HEK293 (cell line): Measurements from ENCODE around the gene LRRC2.

Source experiments
- BCL6B ChIP-seq: fragments of 450-650 bp; formaldehyde crosslinking; IDR thresholded peaks from 2 replicates; pipeline ENCODE4 v1.5.1; 2017; ENCODE audit warnings: missing biosample characterization, missing genetic modification characterization
- EGR2 ChIP-seq: fragments of 450-650 bp; formaldehyde crosslinking; IDR thresholded peaks from 2 replicates; pipeline ENCODE4 v1.5.1; 2016; ENCODE audit warnings: low read depth, missing biosample characterization, missing genetic modification characterization
- ELK4 ChIP-seq: IDR thresholded peaks from 2 replicates; pipeline ENCODE4 v1.6.1; 2011; ENCODE audit warnings: mild to moderate bottlenecking, low read depth, low read length, borderline replicate concordance
- KLF8 ChIP-seq: fragments of 450-650 bp; formaldehyde crosslinking; IDR thresholded peaks from 2 replicates; pipeline ENCODE4 v1.5.1; 2016; ENCODE audit warnings: missing biosample characterization, missing genetic modification characterization
- PRDM2 ChIP-seq: fragments of 450-650 bp; formaldehyde crosslinking; IDR thresholded peaks from 2 replicates; pipeline ENCODE4 v1.5.1; 2016; ENCODE audit warnings: missing biosample characterization, missing genetic modification characterization, borderline replicate concordance
- SP3 ChIP-seq: fragments of 450-650 bp; formaldehyde crosslinking; IDR thresholded peaks from 2 replicates; pipeline ENCODE4 v1.5.1; 2016; ENCODE audit warnings: missing biosample characterization, missing genetic modification characterization
- TSHZ1 ChIP-seq: fragments of 450-650 bp; formaldehyde crosslinking; IDR thresholded peaks from 2 replicates; pipeline ENCODE4 v1.5.1; 2016; ENCODE audit warnings: missing biosample characterization, missing genetic modification characterization, borderline replicate concordance
- ZBTB48 ChIP-seq: fragments of 450-650 bp; formaldehyde crosslinking; IDR thresholded peaks from 2 replicates; pipeline ENCODE4 v1.5.1; 2016; ENCODE audit warnings: missing biosample characterization, missing genetic modification characterization
- ZBTB8A ChIP-seq: fragments of 450-650 bp; formaldehyde crosslinking; IDR thresholded peaks from 2 replicates; pipeline ENCODE4 v1.5.1; 2016; ENCODE audit warnings: missing biosample characterization, missing genetic modification characterization
- ZFHX2 ChIP-seq: fragments of 450-650 bp; formaldehyde crosslinking; conservative IDR thresholded peaks from 2 replicates; pipeline ENCODE4 v1.5.1; 2016; ENCODE audit warnings: missing biosample characterization, missing genetic modification characterization
- ZNF16 ChIP-seq: fragments of 450-650 bp; formaldehyde crosslinking; IDR thresholded peaks from 2 replicates; pipeline ENCODE4 v1.5.1; 2016; ENCODE audit warnings: low read depth, missing biosample characterization, missing genetic modification characterization
- ZNF280D ChIP-seq: fragments of 450-650 bp; formaldehyde crosslinking; IDR thresholded peaks from 2 replicates; pipeline ENCODE4 v1.5.1; 2016; ENCODE audit warnings: missing biosample characterization, missing genetic modification characterization
- ZNF311 ChIP-seq: fragments of 450-650 bp; formaldehyde crosslinking; IDR thresholded peaks from 2 replicates; pipeline ENCODE4 v1.5.1; 2017; ENCODE audit warnings: missing biosample characterization, missing genetic modification characterization, borderline replicate concordance
- ZNF600 ChIP-seq: fragments of 450-650 bp; formaldehyde crosslinking; IDR thresholded peaks from 2 replicates; pipeline ENCODE4 v1.5.1; 2016; ENCODE audit warnings: missing biosample characterization, missing genetic modification characterization
- ZNF626 ChIP-seq: fragments of 450-650 bp; sonication (Bioruptor Pico); formaldehyde crosslinking; IDR thresholded peaks from 2 replicates; pipeline ENCODE4 v1.5.1; 2018; ENCODE audit warnings: missing biosample characterization, missing genetic modification characterization, inconsistent platforms
- ZNF692 ChIP-seq: fragments of 450-650 bp; formaldehyde crosslinking; IDR thresholded peaks from 2 replicates; pipeline ENCODE4 v1.5.1; 2016; ENCODE audit warnings: missing biosample characterization, missing genetic modification characterization
- ZNF777 ChIP-seq: fragments of 450-650 bp; formaldehyde crosslinking; IDR thresholded peaks from 2 replicates; pipeline ENCODE4 v1.5.1; 2017; ENCODE audit warnings: missing biosample characterization, missing genetic modification characterization, borderline replicate concordance
- ZNF791 ChIP-seq: fragments of 450-650 bp; formaldehyde crosslinking; IDR thresholded peaks from 2 replicates; pipeline ENCODE4 v1.5.1; 2016; ENCODE audit warnings: missing biosample characterization, missing genetic modification characterization

Gene LRRC2

GRCh38 chr3:46566040-46566641, at the start of gene LRRC2 (continued):
- TF ChIP-seq PRDM2 (tag by site-specific recombination), result no peak
- TF ChIP-seq ZNF600 (tag by site-specific recombination), result peak; percentile 64
- no peak for TF ChIP-seq ELK4
- TF ChIP-seq ZNF791, result no peak
- TF ChIP-seq ZNF311, result no peak
- no peak for TF ChIP-seq ZNF16 (tag by site-specific recombination)
- 0 out of 2 replicates have a peak, but pooled peaks have one; percentile 22 for TF ChIP-seq EGR2 (tag by site-specific recombination)
- TF ChIP-seq ZBTB48 (tag by site-specific recombination), result peak; percentile 76
- TF ChIP-seq TSHZ1, result no peak
- peak; percentile 65 for TF ChIP-seq ZFHX2 (tag by site-specific recombination)
- TF ChIP-seq ZNF280D (tag by site-specific recombination), result no peak
- no peak for TF ChIP-seq ZBTB8A (tag by site-specific recombination)
- TF ChIP-seq SP3 (tag by site-specific recombination), result no peak
- TF ChIP-seq KLF8, result no peak
- TF ChIP-seq ZNF692 (tag by site-specific recombination), result no peak
- no peak for TF ChIP-seq ZNF777 (tag by site-specific recombination)
- no peak for TF ChIP-seq ZNF626 (tag by site-specific recombination)
- TF ChIP-seq BCL6B, result no peak
